ENCODE results near the gene TAF5L.

GRCh38 chr1:229650045-229650444, 24.1 kb upstream of the TAF5L start:
- TF ChIP-seq CTCF (IDR thresholded peaks at IDR 0.05) = no peak
- no peak for TF ChIP-seq POLR2A (IDR thresholded peaks at IDR 0.05)

All from gastroesophageal sphincter (tissue), 3 donors.